Neural progenitor cell (in vitro differentiated cells): Measurements from ENCODE around the gene KLF1.

Experiments
- EZH2 ChIP-seq: fragments of 200-600 bp; sonication (generic); IDR thresholded peaks from 2 replicates; pipeline ENCODE4 v1.6.1; 2017; ENCODE audit warnings: antibody characterized with exemption, mild to moderate bottlenecking, moderate library complexity
- EZH2phosphoT487 ChIP-seq: fragments of 200-600 bp; sonication (generic); IDR thresholded peaks from 2 replicates; pipeline ENCODE4 v1.6.1; 2017; ENCODE audit warnings: antibody characterized with exemption
- TF ChIP-seq, protein P1 (sequence below): fragments of 200-600 bp; sonication (generic); IDR thresholded peaks from 2 replicates; pipeline ENCODE4 v1.5.1; 2017; ENCODE audit warnings: antibody characterized with exemption, mild to moderate bottlenecking

DNA sequence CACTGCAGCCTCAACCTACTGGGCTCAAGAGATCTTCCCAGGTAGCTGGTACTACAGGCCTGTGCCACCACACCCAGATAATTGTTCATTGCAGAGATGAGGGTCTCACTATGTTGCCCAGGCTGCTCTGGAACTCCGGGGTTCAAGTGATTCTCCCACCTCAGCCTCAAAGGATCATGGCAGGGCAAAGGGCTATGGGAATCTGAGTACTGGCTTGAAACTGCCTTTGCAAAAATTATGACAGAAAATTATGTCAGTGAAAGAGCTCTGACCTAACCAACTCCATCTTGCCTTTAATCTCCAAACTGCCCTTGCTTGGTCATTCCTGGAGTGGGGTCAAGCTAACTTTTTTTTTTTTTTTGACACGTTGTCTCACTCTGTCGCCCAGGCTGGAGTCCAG lies 4.4 kb downstream of the KLF1 start:
- TF ChIP-seq, protein P1, sequence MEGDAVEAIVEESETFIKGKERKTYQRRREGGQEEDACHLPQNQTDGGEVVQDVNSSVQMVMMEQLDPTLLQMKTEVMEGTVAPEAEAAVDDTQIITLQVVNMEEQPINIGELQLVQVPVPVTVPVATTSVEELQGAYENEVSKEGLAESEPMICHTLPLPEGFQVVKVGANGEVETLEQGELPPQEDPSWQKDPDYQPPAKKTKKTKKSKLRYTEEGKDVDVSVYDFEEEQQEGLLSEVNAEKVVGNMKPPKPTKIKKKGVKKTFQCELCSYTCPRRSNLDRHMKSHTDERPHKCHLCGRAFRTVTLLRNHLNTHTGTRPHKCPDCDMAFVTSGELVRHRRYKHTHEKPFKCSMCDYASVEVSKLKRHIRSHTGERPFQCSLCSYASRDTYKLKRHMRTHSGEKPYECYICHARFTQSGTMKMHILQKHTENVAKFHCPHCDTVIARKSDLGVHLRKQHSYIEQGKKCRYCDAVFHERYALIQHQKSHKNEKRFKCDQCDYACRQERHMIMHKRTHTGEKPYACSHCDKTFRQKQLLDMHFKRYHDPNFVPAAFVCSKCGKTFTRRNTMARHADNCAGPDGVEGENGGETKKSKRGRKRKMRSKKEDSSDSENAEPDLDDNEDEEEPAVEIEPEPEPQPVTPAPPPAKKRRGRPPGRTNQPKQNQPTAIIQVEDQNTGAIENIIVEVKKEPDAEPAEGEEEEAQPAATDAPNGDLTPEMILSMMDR, result no peak
- TF ChIP-seq EZH2phosphoT487 (no peak), EZH2 (no peak)
